HG03135 (cell line): ENCODE data around the gene NRSN2.
"Not testable (repeated sequence)": the region's sequence is repeated elsewhere in the genome, so short reads cannot be mapped to it uniquely, and the experiment has no call there.

Experiments used
- ATAC-seq: cut with Tn5 transposase; IDR thresholded peaks from one replicate; pipeline ENCODE4 v1.9.1; 2021; ENCODE audit warnings: mild to moderate bottlenecking, moderate library complexity; ENCODE audit not compliant: unreplicated experiment

NRSN2 gene

DNA sequence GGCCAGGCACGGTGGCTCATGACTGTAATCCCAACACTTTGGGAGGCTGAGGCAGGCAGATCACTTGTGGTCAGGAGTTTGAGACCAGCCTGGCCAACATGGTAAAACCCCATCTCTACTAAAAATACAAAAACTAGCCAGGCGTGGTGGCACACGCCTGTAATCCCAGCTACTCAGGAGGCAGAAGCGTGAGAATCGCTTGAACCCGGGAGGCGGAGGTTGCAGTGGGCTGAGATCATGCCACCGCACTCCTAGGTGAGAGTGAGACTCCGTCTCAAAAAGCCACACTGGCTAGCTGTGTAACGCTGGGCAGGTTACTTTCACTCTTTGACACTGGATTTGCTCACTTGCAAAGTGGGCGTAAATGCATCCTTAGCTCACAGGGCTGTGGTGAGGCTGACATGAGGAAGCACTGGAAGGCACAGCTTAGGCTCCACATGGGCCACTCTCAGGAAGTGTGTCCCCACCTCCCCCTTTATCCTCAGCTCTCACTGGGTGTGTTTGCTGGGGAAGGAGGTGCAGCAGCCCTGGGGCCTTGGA, 25.7 kb downstream of the NRSN2 start:
- ATAC-seq, result not testable (repeated sequence)

DNA sequence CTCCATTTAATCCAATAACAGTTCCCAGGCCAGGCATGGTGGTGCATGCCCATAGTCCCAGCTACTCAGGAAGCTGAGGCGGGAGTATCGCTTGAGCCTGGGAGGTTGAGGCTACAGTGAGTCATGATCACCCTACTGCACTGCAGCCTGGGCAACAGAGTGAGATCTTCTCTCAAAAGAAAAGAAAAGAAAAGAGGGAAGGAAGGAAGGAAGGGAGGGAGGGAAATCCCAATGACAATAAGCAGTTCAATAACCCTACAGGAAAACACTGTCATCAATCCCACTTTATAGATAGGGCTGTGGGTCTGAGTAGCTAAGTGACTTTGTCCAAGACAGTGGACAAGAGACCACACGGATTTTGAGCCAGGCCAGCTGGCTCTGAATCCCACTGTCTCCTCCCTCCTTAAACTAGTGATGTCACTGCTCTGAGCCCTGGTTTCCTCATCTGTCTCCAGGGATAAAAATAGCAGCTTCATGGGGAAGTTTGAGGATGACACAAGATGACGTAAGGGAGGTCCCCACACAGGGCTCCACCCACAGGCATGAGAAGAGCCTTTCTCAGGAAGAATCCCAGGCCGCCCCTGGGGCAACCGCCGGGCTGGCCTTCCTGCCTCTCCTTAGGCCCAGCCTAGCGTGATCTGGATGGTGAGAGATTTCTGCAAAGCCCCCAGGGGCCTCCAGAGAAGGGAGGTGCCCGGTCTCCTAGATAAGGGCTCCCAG, 26.4 kb downstream of the NRSN2 start:
- ATAC-seq, result no peak

DNA sequence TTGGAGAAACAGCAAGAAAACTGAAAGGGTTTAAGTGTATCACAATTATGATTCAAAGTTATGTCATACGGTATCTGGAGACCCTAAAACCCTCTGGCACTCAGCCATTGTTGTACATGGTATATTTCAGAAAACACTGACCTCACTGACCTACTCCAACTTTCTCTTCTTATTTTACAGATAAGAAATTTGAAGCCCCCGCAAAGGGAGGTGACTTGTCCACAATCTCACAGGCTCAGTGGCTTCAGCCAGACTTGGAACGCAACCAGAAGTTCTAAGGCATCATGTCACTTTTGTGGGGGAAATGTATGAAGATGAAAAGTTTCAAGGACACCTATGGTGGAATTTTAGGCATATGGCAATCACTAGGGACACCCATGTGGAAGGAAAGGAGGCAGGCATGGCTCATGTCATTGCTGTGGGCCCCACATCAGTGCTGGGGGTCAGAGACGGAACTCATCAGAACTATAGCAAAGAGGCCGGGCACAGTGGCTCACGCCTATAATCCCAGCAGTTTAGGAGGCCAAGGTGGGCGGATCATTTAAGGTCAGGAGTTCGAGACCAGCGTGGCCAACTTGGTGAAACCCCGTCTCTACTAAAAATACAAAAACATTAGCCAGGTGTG, 28.5 kb downstream of the NRSN2 start:
- no peak for ATAC-seq

DNA sequence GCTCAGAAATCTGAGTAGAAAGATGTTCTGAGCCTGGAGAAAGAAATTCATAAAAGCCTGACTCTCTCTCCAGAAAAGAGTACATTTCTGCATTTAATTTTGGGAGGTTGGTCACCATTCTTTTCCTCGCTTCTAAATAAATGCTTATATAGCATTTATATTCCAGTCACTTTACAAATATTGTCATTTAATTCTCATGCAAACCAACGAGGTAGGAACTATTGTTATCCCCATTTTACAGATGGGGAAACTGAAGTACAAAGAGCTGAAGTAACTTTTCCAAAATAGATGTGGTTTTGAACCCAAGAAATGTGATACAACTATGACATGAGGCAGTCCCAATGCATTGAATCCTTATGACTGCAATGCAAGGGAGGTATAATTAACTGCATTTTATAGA, 29.2 kb downstream of the NRSN2 start:
- ATAC-seq, result no peak

DNA sequence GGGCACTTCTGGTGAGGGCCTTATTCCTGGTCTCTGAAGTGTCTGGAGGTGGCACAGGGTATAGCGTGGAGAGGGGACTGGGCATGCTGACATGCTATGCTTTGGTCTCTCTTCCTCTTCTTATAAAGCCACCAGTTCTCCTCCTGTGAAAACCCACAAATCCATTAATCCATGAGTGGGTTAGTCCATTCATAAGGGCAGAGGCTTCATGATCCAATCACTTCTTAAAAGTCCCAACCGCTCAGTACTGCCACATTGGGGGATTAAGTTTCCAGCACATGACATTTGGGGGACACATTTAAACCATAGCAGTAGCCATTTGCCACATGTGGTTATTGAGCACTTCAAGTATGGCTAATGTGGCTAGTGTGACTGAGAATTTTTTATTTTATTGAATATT, 29.8 kb downstream of the NRSN2 start:
- no peak for ATAC-seq

DNA sequence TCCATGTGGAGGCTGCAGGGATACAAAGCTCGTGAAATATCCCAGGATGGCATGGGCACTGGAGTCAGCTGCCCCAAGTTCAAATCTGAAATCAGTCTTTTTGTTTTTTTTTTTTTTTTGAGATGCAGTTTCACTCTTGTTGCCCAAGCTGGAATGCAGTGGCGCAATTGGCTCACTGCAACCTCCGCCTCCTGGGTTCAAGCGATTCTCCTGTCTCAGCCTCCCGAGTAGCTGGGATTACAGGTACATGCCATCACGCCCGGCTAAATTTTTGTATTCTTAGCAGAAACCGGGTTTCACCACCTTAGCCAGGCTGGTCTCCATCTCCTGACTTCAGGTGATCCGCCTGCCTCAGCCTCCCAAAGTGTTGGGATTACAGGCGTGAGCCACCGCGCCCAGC, 30.7 kb downstream of the NRSN2 start:
- not testable (repeated sequence) for ATAC-seq

DNA sequence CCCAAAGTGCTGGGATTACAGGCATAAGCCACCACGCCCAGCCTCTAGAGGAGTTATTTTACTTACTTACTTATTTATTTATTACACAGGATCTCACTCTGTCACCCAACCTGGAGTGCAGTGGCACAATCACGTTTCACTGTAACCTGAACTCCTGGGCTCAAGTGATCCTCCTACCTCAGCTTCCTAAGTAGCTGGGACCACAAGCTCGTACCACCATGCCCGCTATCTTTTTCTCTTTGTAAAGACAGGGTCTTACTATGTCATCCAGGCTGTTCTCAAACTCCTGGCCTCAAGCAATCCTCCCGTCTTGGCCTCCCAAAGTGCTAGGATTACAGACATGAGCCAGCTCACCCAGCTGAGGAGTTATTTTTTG, 32.0 kb downstream of the NRSN2 start:
- ATAC-seq, result no peak

DNA sequence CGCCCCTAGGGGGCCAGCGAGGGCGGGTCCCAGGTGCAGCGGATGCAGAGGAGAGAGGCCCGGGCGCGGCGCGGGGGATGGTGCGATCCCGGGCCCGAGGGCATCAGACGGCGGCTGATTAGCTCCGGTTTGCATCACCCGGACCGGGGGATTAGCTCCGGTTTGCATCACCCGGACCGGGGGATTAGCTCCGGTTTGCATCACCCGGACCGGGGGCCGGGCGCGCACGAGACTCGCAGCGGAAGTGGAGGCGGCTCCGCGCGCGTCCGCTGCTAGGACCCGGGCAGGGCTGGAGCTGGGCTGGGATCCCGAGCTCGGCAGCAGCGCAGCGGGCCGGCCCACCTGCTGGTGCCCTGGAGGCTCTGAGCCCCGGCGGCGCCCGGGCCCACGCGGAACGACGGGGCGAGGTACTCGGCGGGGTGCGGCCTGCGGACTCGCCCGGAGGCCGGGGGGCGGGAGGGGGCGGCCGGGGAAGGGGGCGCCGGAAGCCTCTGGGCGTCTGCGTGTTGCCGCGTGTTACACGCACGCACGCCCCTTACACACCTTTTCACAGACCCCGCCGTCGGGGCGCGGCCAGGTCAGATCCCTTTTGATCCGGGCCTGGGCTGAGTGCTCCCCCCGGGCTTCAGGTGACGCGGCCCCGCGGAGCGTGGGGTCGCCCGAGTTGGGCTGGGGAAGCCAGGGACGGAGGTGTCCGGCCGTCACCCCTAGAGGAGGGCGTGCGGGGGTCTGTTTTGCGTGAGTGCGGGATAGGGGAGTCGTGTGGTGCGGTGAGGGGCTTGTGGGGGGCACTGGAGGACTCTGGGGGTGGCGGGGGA, 34.1 kb downstream of the NRSN2 start:
- ATAC-seq, result peak; percentile 46

DNA sequence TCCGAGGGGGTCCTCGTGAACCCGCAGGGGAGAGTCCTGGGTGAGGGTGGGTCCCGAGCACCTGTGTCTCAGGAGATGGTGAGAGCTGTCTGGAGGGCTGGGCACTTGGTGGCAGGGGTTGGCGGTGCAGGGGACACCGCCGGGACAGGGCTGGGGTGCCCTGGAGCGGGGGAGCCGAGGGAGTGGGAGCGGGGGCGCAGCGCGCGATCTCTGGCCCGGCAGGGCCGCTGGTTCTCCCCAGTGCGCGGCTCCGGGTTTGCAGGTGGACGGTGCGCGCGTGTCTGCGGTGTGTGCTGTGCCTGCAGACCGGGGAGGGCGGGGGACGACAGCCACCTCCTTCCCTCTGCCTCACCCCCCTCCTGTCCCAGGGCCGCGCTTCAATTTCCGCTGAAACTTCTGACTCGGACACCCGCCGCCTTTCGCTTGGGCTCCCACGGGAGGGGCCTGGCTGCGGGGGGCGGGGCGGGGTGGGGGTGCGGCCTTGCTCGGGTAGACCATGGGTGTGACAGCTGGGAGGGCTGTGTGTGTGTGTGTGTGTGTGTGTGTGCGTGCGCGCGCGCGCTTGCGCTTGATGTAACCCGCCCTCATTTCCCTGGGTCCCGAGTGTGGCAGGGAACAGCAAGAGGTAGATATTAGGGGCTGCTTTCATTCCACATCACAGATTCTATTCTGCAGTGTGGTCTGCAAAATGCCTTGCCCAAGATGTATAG, 34.8 kb downstream of the NRSN2 start:
- ATAC-seq, result peak; percentile 63

DNA sequence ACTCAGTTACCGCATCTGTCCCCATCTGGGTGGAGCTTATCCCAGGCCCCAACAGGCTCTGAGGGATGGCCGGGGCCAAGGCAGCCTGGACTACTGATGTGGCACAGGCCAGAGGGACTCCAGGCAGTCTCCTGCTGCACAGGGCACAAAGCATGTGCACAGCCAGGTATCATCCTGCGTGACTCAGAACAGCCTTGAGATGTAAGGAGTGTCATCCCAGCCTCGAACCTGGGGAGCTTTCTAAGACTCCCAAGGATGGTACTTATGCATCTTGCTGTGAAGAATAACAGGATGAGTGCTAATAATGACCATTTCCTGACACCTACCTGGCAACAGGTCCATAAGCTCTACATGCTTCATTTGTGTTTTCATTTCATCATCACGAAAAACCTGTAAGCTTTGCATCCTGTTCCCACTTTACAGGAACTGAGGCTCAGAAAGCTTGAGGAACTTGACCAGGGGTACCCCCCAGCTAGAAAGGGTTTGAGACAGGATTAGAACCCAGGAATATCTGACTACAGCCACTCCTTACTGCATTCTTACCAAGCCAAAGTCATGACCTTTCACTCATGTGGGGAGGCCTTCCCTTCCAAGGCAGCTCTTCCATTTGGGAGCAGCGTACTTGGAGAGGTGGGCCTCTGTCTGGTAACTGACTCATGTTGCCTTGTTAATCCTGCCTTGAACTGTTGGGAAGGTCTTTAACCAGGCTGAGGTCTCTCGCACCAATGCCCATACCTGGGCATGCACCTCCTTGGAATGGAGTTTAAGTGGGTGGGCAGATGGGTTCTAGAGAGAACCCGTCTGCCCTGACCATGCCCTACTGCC, 35.6 kb downstream of the NRSN2 start:
- peak; percentile 3 for ATAC-seq

DNA sequence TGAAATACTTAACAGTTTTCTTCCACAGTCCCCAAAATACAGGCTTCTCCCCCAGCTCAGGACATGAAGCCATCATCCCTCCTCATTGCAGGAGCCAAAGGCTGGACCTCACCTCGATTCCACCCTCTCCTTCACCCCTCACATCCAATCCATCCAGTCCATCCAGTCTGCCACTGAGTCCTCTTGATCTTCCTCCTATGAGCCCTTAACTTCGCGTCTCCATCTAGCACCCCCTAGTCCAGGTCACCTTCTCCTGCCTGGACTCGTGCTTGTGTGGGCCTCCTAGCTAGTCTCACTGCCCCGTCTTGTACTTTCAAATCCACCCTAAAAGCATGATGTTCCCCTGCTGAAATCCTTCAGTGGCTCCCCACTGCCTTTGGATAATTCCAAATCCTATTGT, 37.0 kb downstream of the NRSN2 start:
- no peak for ATAC-seq

DNA sequence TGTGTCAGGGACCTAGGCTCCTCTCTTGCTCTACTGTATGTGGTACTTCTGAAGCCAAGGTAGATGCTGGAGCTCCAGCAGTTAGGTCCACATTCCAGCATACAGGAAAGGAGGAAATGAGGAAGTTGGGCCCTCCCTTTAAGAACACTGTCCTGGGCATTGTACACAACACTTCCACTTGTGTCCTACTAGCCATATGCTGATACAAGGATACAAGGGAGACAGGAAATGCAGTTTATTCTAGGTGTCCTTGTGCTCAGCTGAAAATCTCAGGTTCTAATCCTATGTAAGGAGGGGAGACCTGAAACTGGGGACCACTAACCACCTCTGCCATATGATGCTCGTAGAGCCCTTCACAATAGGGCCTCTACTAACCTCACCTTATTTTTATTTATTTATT, 37.8 kb downstream of the NRSN2 start:
- ATAC-seq, result no peak

DNA sequence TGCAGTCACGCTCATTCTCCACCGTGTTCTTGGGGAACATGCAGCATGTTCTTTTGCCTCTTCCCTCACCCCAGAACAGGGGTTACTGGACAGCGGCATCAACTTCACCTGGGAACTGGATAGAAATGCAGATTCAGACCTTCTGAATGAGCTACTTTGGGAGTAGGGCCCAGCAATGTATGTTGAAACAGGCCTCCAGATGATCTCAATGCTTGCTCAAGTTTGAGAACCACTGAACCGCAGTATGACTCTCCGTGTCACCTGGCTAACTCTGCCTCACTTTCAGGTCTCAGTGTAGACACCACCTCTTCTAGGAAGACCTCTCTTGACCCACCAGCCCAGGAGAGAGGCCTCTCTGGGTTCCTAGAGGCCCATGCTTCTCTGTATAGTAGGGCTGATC, 38.5 kb downstream of the NRSN2 start:
- ATAC-seq, result no peak

DNA sequence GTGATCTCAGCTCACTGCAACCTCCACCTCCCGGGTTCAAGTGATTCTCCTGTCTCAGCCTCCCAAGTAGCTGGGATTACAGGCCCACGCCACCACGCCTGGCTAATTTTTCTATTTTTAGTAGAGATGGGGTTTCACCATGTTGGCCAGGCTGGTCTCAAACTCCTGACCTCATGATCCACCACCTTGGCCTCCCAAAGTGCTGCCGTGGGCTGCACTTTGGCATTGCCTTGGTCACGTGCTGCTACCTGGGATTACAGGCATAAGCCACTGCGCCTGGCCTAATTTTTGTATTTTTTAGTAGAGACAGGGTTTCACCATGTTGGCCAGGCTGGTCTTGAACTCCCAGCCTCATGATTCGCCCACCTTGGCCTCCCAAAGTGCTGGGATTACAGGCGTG, 39.7 kb downstream of the NRSN2 start:
- not testable (repeated sequence) for ATAC-seq

DNA sequence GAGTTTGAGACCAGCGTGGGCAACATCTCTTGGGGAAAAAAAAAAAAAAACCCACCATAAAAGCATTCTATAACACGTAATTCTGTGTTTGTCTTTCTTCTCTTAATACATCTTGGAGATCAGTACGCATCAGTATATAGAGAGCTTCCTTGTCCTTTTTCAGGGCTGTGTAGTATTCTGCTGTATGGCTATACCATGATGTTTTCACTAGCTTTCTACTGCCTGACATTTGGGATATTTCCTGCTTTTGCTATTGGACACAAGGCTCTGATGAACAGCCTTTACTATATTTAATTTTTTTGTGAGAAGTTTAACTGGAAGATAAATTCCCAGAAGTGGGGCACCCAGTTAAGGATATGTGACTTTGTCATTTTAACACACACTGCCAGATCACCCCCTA, 40.6 kb downstream of the NRSN2 start:
- ATAC-seq, result no peak

DNA sequence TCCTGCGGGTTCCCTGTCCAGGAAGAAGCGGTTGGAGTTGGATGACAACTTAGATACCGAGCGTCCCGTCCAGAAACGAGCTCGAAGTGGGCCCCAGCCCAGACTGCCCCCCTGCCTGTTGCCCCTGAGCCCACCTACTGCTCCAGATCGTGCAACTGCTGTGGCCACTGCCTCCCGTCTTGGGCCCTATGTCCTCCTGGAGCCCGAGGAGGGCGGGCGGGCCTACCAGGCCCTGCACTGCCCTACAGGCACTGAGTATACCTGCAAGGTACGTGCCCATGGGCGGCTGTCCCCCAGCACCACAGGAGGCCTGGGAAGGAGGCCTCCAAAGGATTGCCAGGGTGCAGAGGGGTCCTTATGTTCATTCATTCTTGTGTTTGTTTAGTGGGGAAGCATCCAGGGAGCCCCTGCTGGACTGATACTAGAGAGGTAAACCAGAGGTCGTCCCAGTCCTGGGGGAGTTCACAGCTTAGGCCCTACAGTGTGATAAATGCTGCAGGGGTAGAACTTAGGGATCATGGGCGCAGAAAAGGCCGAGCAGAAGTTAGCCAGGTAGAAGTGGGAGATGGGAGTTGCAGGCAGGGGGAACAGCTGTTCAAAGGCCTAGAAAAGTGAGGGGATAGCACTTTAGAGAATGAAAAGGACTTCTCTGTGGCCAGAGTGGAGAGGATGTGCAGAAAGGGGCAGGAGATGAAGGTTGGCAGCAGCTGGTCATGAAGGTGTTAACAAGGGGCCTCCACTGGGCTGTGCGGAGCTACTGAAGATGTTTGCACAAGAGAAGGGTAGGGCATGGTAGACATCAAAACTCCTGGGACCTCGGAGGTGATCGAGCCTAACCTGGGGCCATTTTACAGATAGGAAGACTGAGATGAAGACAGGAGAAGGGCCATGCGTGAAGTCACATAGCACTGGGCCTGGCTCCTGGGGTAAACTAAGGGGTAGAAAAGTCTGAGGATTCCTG, 41.4 kb downstream of the NRSN2 start:
- no peak for ATAC-seq

DNA sequence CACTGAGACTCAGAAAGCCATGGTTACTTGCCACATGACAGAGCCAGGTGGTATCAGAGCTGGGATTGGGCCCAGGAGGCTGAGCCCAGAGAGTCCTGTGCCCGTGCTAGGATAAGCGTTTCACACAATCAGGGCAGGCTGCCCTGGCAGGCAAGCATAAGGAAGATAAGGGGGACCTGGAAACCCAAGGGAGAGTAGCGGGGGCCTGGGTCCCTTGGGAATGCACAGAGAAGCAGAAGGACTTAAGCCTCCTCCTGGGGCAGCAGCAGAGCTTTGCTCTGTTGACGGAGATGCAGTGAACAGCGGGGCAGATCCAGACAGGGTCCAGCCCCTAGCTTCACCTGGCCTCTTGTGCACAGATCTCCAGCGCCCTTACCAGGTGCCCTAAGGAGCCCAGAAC, 42.3 kb downstream of the NRSN2 start:
- ATAC-seq, result no peak

DNA sequence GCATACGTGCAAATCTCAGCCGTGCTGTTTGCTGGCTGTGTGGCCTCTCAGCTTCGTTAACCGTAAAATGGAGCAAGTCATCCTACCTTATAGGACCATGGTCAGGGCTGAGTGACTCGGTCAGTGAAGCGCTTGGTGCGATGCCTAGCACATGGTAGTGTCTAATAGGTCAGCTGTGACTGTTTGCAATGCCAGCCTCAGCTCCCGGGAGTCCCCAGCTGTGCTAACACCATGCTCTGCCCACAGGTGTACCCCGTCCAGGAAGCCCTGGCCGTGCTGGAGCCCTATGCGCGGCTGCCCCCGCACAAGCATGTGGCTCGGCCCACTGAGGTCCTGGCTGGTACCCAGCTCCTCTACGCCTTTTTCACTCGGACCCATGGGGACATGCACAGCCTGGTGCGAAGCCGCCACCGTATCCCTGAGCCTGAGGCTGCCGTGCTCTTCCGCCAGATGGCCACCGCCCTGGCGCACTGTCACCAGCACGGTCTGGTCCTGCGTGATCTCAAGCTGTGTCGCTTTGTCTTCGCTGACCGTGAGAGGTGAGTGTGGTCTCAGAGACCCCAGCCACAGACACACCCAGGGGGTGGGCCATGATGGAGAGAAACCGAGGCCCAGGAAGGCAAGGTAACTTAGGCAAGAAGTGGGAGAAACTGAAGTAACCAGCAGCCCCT, 44.3 kb downstream of the NRSN2 start:
- ATAC-seq, result no peak

DNA sequence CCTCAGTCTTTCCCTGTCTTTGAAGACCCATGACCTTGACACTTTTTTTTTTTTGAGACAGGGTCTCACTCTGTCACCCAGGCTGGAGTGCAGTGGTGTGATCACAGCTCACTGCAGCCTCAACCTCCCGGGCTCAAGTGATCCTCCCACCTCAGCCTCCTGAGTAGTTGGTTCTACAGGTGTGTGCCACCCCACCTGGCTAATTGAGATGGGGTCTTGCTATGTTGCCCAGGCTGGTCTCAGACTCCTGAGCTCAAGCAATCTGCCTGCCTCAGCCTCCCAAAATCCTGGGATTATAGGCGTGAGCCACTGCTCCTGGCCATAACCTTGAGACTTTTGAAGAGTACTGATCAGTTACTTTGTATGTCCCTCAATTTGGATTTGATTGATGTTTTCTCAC, 46.4 kb downstream of the NRSN2 start:
- ATAC-seq, result not testable (repeated sequence)
